CD4-positive, alpha-beta memory T cell (primary cell): ENCODE data around the gene C1orf105. TPM values are rescaled to one million over a fixed set of nuclear protein-coding genes. Genes with fewer than 3 reads are reported as not detected.

Source experiments
- polyA plus RNA-seq, 2 donors: library from polyadenylated mRNA; unstranded; fragments of 300-500 nt; fragmentation: Illumina TruSeq; gene quantifications; one replicate each; pipeline ENCODE4 v1.2.3, GENCODE V29; 2021
- total RNA-seq, 2 experiments: library from RNA; stranded (reverse); gene quantifications; one replicate each; pipeline ENCODE4 v1.2.3, GENCODE V29; 2021

The C1orf105 gene
- total and polyA plus RNA-seq, 4 experiments from 2014 or later: not detected

Other genes with a start within 250 kb of the C1orf105 start
- gene PIGC, start 23.4 kb downstream of the C1orf105 start, total RNA-seq: 10 to 100 TPM; 48.9 to 49.2 TPM
- gene PIGC, start 23.4 kb downstream of the C1orf105 start, polyA plus RNA-seq: 100 to 1,000 TPM; 109 to 132 TPM
- 10 to 100 TPM; 71.6 to 74.4 TPM for gene SUCO, start 112.5 kb downstream of the C1orf105 start, total RNA-seq
- 10 to 100 TPM; 12.2 to 16.7 TPM for gene SUCO, start 112.5 kb downstream of the C1orf105 start, polyA plus RNA-seq
- 1 to 10 TPM; 4.3 to 4.9 TPM for gene FASLG, start 238.4 kb downstream of the C1orf105 start, total RNA-seq
- gene FASLG, start 238.4 kb downstream of the C1orf105 start, polyA plus RNA-seq: 1 to 10 TPM in 1 of 2 donors, under 1 TPM in 1; 0.81 to 2.5 TPM